Stomach (tissue), 9 donors: ENCODE measurements around the gene CHST12. TPM values are rescaled to one million over a fixed set of nuclear protein-coding genes. Genes with fewer than 3 reads are reported as not detected.
"Not testable (repeated sequence)": the region's sequence is repeated elsewhere in the genome, so short reads cannot be mapped to it uniquely, and the experiment has no call there.

Source experiments
- DNase-seq, 2 donors: peaks; one replicate each; pipeline versions ENCODE4 v3.0.0 to v3.0.0-alpha.2; 2013 to 2019
- H3K27ac ChIP-seq, 5 donors: fragments of 200-600 bp in 4 of 5; sonication (generic) in 4 of 5; one replicate each; pipeline ENCODE4 v1.5.1; 2013 to 2019; ENCODE audit warnings: mild to moderate bottlenecking in 1 of 5, moderate library complexity in 1 of 5
- H3K27me3 ChIP-seq, 3 donors: fragments of 200-600 bp; sonication (generic); one replicate each; pipeline ENCODE4 v1.5.1; 2017 to 2019; ENCODE audit warnings: mixed run types in 1 of 3
- H3K36me3 ChIP-seq, 4 donors: fragments of 200-600 bp; sonication (generic); 1 replicate in 3 of 4; 2 replicates in 1 of 4; pipeline ENCODE4 v1.5.1; 2016 to 2019
- H3K4me1 ChIP-seq, 4 donors: fragments of 200-600 bp; sonication (generic); one replicate each; pipeline ENCODE4 v1.5.1; 2016 to 2019
- H3K4me3 ChIP-seq, 4 donors: fragments of 200-600 bp; sonication (generic) in 3 of 4; one replicate each; pipeline ENCODE4 v1.5.1; 2016 to 2019; ENCODE audit warnings: mild to moderate bottlenecking in 1 of 4
- H3K9me3 ChIP-seq, 4 donors: fragments of 200-600 bp; sonication (generic); one replicate each; pipeline ENCODE4 v1.5.1; 2016 to 2019
- CTCF ChIP-seq, 7 experiments: fragments of 450-650 bp in 4 of 7; fragments of 200-600 bp in 3 of 7; sonication (generic) in 3 of 7; IDR thresholded peaks; one replicate each; pipeline ENCODE4 v1.5.1; 2016 to 2019; ENCODE audit warnings: antibody characterized with exemption in 7 of 7, control low read depth in 2 of 7, mild to moderate bottlenecking in 1 of 7
- EP300 ChIP-seq: sonication (generic); formaldehyde crosslinking; IDR thresholded peaks from one replicate; pipeline ENCODE4 v1.6.1; 2017; ENCODE audit warnings: antibody characterized with exemption
- POLR2A ChIP-seq, 4 donors: fragments of 450-650 bp; IDR thresholded peaks; one replicate each; pipeline ENCODE4 v1.6.1; 2016; ENCODE audit warnings: antibody characterized with exemption in 4 of 4, control low read depth in 2 of 4, mild to moderate bottlenecking in 1 of 4, moderate library complexity in 1 of 4
- POLR2AphosphoS5 ChIP-seq, 3 donors: sonication (generic); formaldehyde crosslinking; IDR thresholded peaks; one replicate each; pipeline ENCODE4 v1.6.1; 2016; ENCODE audit warnings: antibody characterized with exemption in 3 of 3
- WGBS, 5 donors: extraction: QIAGEN DNeasy Blood & Tissue Kit in 3 of 5; methylation state at CpG; one replicate each; pipeline versions ENCODE4 v1.1.5 to v1.1.7; 2013 to 2018; 5-methylcytosine and 5-hydroxymethylcytosine counted together
- intact Hi-C: fragments of 100-400 bp; cut with DNase I; formaldehyde crosslinking; loops from one replicate; pipeline ENCODE4 v1.15.1; 2023; ENCODE audit warnings: low total_unique reads
- polyA plus RNA-seq, 3 donors: library from polyadenylated mRNA; stranded (reverse); fragments of 200-250 nt; gene quantifications; one replicate each; pipeline ENCODE4 v1.2.3, GENCODE V29; 2013
- total RNA-seq, 5 donors: library from RNA; depleted of rRNA; stranded (reverse); fragments of >200 nt; gene quantifications; one replicate each; pipeline versions ENCODE4 v1.1.0 to v1.2.3, GENCODE V29; 2014 to 2016
- donor health status: healthy with polysubstance abuse.
- donor health status: Bipolar disorder and iron deficiency.
- donor health status: healthy.

The CHST12 gene
- total and polyA plus RNA-seq, 8 donors = 1.7 to 23.0 (median 6.3) TPM

DNA sequence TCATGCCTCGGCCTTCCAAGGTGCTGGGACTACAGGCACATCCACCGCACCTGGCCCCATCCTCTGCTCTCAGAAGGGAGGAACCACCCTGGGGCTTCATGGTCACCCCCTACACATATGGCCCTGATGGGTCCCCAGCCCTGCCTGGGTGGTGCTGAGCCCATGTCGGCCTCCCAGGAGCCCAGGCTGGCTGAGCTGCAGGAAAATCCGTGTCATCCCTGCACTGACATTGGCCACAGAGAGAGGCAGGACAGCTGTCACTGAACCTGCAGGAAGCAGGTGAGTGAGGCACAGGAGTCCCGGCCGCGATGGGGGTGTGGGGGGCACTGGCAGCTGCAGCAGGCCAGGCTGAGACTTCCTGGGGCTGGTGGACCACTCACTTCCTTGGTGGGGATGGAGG is 64.8 kb downstream of the CHST12 start:
- Histone ChIP-seq H3K36me3 (no peaks in the 10 kb centered on the region), H3K27ac (no peak overlapping the region), H3K27me3 (peaks cover 0 to 27% (median 0%) of the 10 kb centered on the region in 3 donors), H3K4me3 (no peak overlapping the region), H3K4me1 (peaks cover 4 to 18% (median 13%) of the 10 kb centered on the region in 4 donors), H3K9me3 (no peaks in the 10 kb centered on the region)
- no peak for TF ChIP-seq EP300
- TF ChIP-seq POLR2A (IDR thresholded peaks at IDR 0.05) = no peak
- TF ChIP-seq POLR2AphosphoS5 (IDR thresholded peaks at IDR 0.05) = no peak
- WGBS, 5 donors = 70 to 91% (median 81%) methylated on average over 7 of the region's 7 CpGs
- DNase-seq = peak in 1 of 2 donors; percentile 4
- intact Hi-C loops = loop anchor here (10.0 kb wide), 1 partner anchor 97 kb away; no protein-coding TSS in a partner anchor

DNA sequence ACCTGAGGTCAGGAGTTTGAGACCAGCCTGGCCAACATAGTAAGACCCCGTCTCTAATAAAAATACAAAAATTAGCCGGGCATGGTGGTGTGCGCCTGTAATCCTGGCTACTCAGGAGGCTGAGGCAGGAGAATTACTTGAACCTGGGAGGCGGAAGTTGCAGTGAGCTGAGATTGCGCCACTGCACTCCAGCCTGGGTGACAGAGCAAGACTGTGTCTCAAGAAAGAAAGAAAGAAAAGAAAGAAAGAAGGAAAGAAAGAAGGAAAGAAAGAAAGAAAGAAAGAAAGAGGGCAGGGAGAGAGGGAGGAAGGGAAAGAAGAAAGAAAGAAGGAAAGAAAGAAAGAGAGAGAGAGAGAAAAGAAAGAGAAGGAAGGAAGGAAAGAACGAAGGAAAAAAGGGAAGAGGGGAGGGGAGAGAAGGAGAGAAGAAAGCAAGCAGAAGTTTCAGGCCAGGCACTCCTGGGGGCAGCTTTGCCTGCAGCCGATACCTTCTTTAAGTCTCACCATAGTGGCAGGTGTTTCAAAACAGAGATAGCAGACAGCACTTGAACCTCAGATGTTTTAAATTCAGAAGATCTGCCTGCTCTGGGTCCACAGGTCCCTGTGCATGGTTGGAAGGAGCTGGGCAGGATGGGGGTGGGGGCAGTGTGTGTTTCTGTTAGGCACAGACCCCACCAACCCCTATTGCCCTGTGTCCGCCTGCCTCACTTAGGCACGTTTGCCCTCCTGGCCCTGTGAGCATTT is 66.2 kb downstream of the CHST12 start:
- Histone ChIP-seq H3K4me1 (peaks cover 4 to 18% (median 13%) of the 10 kb centered on the region in 4 donors), H3K27me3 (peaks cover 0 to 27% (median 0%) of the 10 kb centered on the region in 3 donors)
- H3K36me3 ChIP-seq, H3K4me3 ChIP-seq, DNase-seq, H3K9me3 ChIP-seq, H3K27ac ChIP-seq: not testable (repeated sequence)
- intact Hi-C loops = loop anchor here (10.0 kb wide), 2 partner anchors 95 to 215 kb away; partner anchors contain the start of gene AMZ1
- WGBS, 5 donors = 81 to 85% (median 81%) methylated on average over 9 of the region's 9 CpGs

DNA sequence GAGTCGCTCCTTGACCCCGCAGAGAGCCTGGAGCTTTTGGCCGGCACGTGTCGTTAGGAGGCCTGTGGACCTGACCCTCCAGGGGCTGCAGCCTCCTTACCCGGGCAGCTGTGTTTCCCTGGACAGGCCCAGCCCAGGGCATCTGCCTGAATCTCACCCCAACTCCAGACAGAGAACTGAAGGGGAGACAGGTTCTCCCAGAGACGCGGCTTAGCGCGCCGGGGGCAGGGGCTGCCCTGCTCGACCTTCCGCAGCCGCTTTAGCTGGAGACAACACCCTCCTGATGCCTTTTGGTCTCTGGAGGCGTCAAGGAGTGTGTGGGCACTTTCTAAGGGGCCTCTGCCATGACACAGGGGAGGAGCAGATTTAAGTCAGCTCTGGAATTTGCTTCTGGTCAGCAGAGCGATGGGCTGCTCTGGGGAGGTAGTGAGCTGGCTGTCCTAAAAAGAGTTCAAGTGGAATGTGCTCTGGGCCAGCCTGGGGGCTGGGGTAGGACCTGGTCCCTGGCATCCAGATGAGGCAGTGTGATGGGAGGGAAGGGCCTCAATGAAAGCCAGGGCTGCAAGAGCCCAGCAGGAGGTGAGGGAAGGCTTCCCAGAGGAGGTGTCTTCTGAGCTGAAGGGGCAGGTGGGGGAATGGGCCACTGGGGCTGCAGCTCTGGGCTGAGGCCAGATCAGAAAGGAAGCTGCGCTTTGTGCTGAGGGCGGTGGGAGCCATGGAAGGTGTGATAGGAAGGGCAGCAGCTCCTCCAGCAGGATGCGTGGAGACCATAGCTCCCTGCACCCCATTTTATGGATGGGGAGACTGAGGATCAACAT is 67.0 kb downstream of the CHST12 start:
- peaks cover 4 to 18% (median 13%) of the 10 kb centered on the region in 4 donors for H3K4me1 ChIP-seq
- no peaks in the 10 kb centered on the region for H3K9me3 ChIP-seq
- H3K27ac ChIP-seq = no peak overlapping the region
- H3K36me3 ChIP-seq = no peaks in the 10 kb centered on the region
- WGBS, 5 donors = 71 to 85% (median 82%) methylated on average over 13 to 19 of the region's 19 CpGs
- H3K4me3 ChIP-seq = no peak overlapping the region
- DNase-seq = peak in 1 of 2 donors; percentile 4
- no peak for TF ChIP-seq POLR2A (IDR thresholded peaks at IDR 0.05)
- intact Hi-C loops = loop anchor here (10.0 kb wide), 1 partner anchor 214 kb away; the partner anchor contains the start of gene AMZ1
- H3K27me3 ChIP-seq = peaks cover 0 to 34% (median 0%) of the 10 kb centered on the region in 3 donors

GRCh38 chr7:2471022-2471329 is 67.6 kb downstream of the CHST12 start:
- Histone ChIP-seq H3K27ac (no peak overlapping the region), H3K36me3 (no peaks in the 10 kb centered on the region), H3K27me3 (peaks cover 0 to 40% (median 0%) of the 10 kb centered on the region in 3 donors), H3K4me1 (peaks cover 4 to 18% (median 13%) of the 10 kb centered on the region in 4 donors), H3K4me3 (no peak overlapping the region), H3K9me3 (no peaks in the 10 kb centered on the region)
- whole genome bisulfite sequencing, 5 donors = 26 to 40% (median 39%) methylated on average over 5 of the region's 5 CpGs
- peak in 1 of 2 donors; percentile 25 for DNase-seq
- intact Hi-C loops = loop anchor here (10.0 kb wide), 1 partner anchor 214 kb away; the partner anchor contains the start of gene AMZ1
- TF ChIP-seq POLR2AphosphoS5 (IDR thresholded peaks at IDR 0.05) = no peak
- TF ChIP-seq POLR2A (IDR thresholded peaks at IDR 0.05) = no peak
- no peak for TF ChIP-seq EP300
- TF ChIP-seq CTCF (IDR thresholded peaks at IDR 0.05) = no peak

DNA sequence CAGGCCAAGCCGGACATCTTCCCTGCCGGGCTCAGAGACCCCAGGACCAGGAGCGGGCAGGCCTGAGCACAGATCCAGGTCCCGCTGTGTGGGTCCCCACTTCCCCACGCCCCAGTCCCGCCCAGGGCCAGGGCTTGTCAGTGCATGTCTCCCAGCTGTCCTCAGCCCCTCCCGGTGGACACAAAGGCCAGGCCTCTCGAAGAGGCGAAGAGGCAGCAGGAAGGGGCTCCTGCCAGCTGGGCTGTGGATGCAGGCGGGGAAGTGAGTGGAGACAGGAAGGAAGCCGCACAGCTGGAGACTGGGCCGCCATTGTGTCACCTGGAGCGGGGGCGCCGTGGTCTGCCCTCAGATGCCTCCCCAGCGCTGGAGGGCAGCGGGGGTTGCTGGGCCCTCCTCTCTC is 68.0 kb downstream of the CHST12 start:
- 28 to 51% (median 40%) methylated on average over 9 to 17 of the region's 17 CpGs for WGBS, 5 donors
- H3K9me3 ChIP-seq = no peaks in the 10 kb centered on the region
- DNase-seq = peak in 1 of 2 donors; percentile 83
- H3K27me3 ChIP-seq = peaks cover 0 to 42% (median 0%) of the 10 kb centered on the region in 3 donors
- no peak overlapping the region for H3K4me3 ChIP-seq
- intact Hi-C loops = loop anchor here (10.0 kb wide), 1 partner anchor 213 kb away; the partner anchor contains the start of gene AMZ1
- H3K4me1 ChIP-seq = peaks cover 4 to 21% (median 13%) of the 10 kb centered on the region in 4 donors
- H3K36me3 ChIP-seq = no peaks in the 10 kb centered on the region
- no peak for TF ChIP-seq EP300
- H3K27ac ChIP-seq = peak overlapping the region in 2 of 5 donors; percentile 22 to 42

- H3K4me3 ChIP-seq = no peak overlapping the region
- intact Hi-C loops = loop anchor here (10.0 kb wide), 1 partner anchor 212 kb away; the partner anchor contains the start of gene AMZ1
- peak in 1 of 2 donors; percentile 2 for DNase-seq
- no peaks in the 10 kb centered on the region for H3K36me3 ChIP-seq
- TF ChIP-seq POLR2AphosphoS5 (IDR thresholded peaks at IDR 0.05) = no peak
- no peak for TF ChIP-seq POLR2A (IDR thresholded peaks at IDR 0.05)
- no peak for TF ChIP-seq EP300
- no peak for TF ChIP-seq CTCF (IDR thresholded peaks at IDR 0.05)
- no peaks in the 10 kb centered on the region for H3K9me3 ChIP-seq
- H3K27me3 ChIP-seq = peaks cover 0 to 55% (median 0%) of the 10 kb centered on the region in 3 donors
- H3K4me1 ChIP-seq = peaks cover 8 to 34% (median 24%) of the 10 kb centered on the region in 4 donors
- H3K27ac ChIP-seq = no peak overlapping the region
- WGBS, 5 donors = 82 to 92% (median 85%) methylated on average over 6 of the region's 6 CpGs
Measured at GRCh38 chr7:2472739-2473138, 69.3 kb downstream of the CHST12 start.
